Spleen (tissue), 11 donors: Measurements from ENCODE around the gene EFHD2. TPM values are rescaled to one million over a fixed set of nuclear protein-coding genes. Genes with fewer than 3 reads are reported as not detected.

Experiments used
- DNase-seq: peaks from one replicate; pipeline ENCODE4 v3.0.0-alpha.2; 2020
- H3K27ac ChIP-seq, 8 donors: fragments of 200-600 bp; sonication (generic) in 7 of 8; 1 replicate in 4 of 8; 2 replicates in 4 of 8; pipeline versions ENCODE4 v1.5.0 to v1.8.0; 2016 to 2021; ENCODE audit warnings: inconsistent platforms in 4 of 8, mild to moderate bottlenecking in 4 of 8, moderate library complexity in 1 of 8
- H3K27me3 ChIP-seq, 7 donors: fragments of 200-600 bp; sonication (generic) in 6 of 7; replicated peaks in 1 of 7; 1 replicate in 4 of 7; 2 replicates in 3 of 7; pipeline versions ENCODE4 v1.5.0 to v1.8.0; 2016 to 2021; ENCODE audit warnings: inconsistent platforms in 3 of 7, mild to moderate bottlenecking in 1 of 7
- H3K36me3 ChIP-seq, 6 donors: fragments of 200-600 bp; sonication (generic) in 5 of 6; 1 replicate in 4 of 6; 2 replicates in 2 of 6; pipeline versions ENCODE4 v1.5.0 to v1.8.0; 2016 to 2021; ENCODE audit warnings: inconsistent platforms in 2 of 6
- H3K4me1 ChIP-seq, 6 donors: fragments of 200-600 bp; sonication (generic) in 5 of 6; 1 replicate in 3 of 6; 2 replicates in 3 of 6; pipeline versions ENCODE4 v1.5.0 to v1.8.0; 2016 to 2021; ENCODE audit warnings: inconsistent platforms in 3 of 6
- H3K4me3 ChIP-seq, 8 donors: fragments of 200-600 bp; sonication (generic) in 7 of 8; 1 replicate in 4 of 8; 2 replicates in 4 of 8; pipeline versions ENCODE4 v1.5.0 to v1.8.0; 2016 to 2021; ENCODE audit warnings: inconsistent platforms in 4 of 8, mild to moderate bottlenecking in 4 of 8, moderate library complexity in 2 of 8
- H3K9me3 ChIP-seq, 8 donors: fragments of 200-600 bp; sonication (generic) in 7 of 8; 1 replicate in 4 of 8; 2 replicates in 4 of 8; pipeline versions ENCODE4 v1.5.0 to v1.8.0; 2016 to 2021; ENCODE audit warnings: inconsistent platforms in 4 of 8
- POLR2A ChIP-seq, 3 donors: fragments of 450-650 bp; IDR thresholded peaks; one replicate each; pipeline ENCODE4 v1.5.1; 2017; ENCODE audit warnings: antibody characterized with exemption in 3 of 3, mild to moderate bottlenecking in 1 of 3
- POLR2AphosphoS5 ChIP-seq, 3 donors: sonication (generic); formaldehyde crosslinking; IDR thresholded peaks; one replicate each; pipeline ENCODE4 v1.5.1; 2017; ENCODE audit warnings: antibody characterized with exemption in 3 of 3
- WGBS, 5 donors: extraction: QIAGEN DNeasy Blood & Tissue Kit in 3 of 5; methylation state at CpG; one replicate each; pipeline versions ENCODE4 v1.1.5 to v1.1.7; 2013 to 2018; 5-methylcytosine and 5-hydroxymethylcytosine counted together
- intact Hi-C: fragments of 100-400 bp; cut with DNase I; formaldehyde crosslinking; loops from one replicate; pipeline ENCODE4 v1.15.0; 2023; ENCODE audit warnings: low total_unique reads
- polyA plus RNA-seq, 3 donors: library from polyadenylated mRNA; stranded (reverse); fragments of 200-250 nt; gene quantifications; one replicate each; pipeline ENCODE4 v1.2.1, GENCODE V29; 2013
- total RNA-seq, 7 donors: library from RNA; depleted of rRNA in 3 of 7; stranded (reverse); fragments of >200 nt in 3 of 7; fragmentation: NEBNext Ultra II Directional in 4 of 7; extraction: Animal tissue kit (Norgen Biotek cat#: 25700) in 4 of 7; gene quantifications; one replicate each; pipeline versions ENCODE4 v1.1.0 to v1.2.1, GENCODE V29; 2016 to 2021
- TF ChIP-seq, protein P1 (sequence below), 11 experiments: fragments of 200-600 bp in 7 of 11; fragments of 450-650 bp in 4 of 11; sonication (generic) in 4 of 11; IDR thresholded peaks in 8 of 11; conservative IDR thresholded peaks in 3 of 11; 1 replicate in 7 of 11; 2 replicates in 4 of 11; pipeline versions ENCODE4 v1.4.0 to v1.8.0; 2016 to 2021; ENCODE audit warnings: antibody characterized with exemption in 11 of 11, inconsistent platforms in 4 of 11, mild to moderate bottlenecking in 1 of 11
- donor health status: healthy with polysubstance abuse.
- donor health status: DM: no; HTN: no; CAD: no; lungs with moderate emphysema.
- donor health status: DM: no; HTN: no; CAD: no.
- donor health status: Bipolar disorder and iron deficiency.
- donor health status: healthy.
- donor health status: DM: no; HTN: no; CAD: no.
- donor health status: DM: yes; HTN: yes; CAD: no.

EFHD2 gene
- total and polyA plus RNA-seq, 10 donors: 81.8 to 226 (median 155) TPM

DNA sequence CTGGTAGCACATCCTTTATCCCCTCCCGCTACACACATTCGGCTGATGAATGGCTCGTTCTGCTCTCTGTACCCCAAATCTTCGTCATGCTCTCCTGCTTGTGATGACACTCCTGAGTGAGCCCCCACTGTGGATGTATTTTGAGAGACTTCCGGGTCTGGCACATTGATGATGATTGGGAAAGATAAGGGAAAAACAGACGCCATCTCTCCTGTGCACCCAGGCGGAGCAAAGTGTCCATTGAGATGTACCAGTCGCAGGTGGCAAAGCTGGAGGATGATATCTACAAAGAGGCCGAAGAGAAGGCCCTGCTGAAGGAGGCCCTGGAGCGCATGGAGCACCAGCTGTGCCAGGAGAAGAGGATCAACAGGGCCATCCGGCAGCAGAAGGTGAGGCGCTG is 27.9 kb upstream of the EFHD2 start:
- 88 to 96% (median 93%) methylated on average over 12 of the region's 12 CpGs for WGBS, 5 donors
- no peak overlapping the region for H3K4me3 ChIP-seq
- H3K4me1 ChIP-seq: peaks cover 4 to 42% (median 26%) of the 10 kb centered on the region in 6 donors
- no peaks in the 10 kb centered on the region for H3K9me3 ChIP-seq
- intact Hi-C loops: no loop called here
- TF ChIP-seq, protein P1, sequence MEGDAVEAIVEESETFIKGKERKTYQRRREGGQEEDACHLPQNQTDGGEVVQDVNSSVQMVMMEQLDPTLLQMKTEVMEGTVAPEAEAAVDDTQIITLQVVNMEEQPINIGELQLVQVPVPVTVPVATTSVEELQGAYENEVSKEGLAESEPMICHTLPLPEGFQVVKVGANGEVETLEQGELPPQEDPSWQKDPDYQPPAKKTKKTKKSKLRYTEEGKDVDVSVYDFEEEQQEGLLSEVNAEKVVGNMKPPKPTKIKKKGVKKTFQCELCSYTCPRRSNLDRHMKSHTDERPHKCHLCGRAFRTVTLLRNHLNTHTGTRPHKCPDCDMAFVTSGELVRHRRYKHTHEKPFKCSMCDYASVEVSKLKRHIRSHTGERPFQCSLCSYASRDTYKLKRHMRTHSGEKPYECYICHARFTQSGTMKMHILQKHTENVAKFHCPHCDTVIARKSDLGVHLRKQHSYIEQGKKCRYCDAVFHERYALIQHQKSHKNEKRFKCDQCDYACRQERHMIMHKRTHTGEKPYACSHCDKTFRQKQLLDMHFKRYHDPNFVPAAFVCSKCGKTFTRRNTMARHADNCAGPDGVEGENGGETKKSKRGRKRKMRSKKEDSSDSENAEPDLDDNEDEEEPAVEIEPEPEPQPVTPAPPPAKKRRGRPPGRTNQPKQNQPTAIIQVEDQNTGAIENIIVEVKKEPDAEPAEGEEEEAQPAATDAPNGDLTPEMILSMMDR (IDR thresholded peaks at IDR 0.05 in 8 of 11, conservative IDR thresholded peaks at IDR 0.05 in 3 of 11): no peak
- no peak for TF ChIP-seq POLR2AphosphoS5 (IDR thresholded peaks at IDR 0.05)
- no peak for DNase-seq
- H3K27me3 ChIP-seq: peaks cover 0 to 18% (median 0%) of the 10 kb centered on the region in 7 donors
- H3K27ac ChIP-seq: no peak overlapping the region
- H3K36me3 ChIP-seq: no peaks in the 10 kb centered on the region

DNA sequence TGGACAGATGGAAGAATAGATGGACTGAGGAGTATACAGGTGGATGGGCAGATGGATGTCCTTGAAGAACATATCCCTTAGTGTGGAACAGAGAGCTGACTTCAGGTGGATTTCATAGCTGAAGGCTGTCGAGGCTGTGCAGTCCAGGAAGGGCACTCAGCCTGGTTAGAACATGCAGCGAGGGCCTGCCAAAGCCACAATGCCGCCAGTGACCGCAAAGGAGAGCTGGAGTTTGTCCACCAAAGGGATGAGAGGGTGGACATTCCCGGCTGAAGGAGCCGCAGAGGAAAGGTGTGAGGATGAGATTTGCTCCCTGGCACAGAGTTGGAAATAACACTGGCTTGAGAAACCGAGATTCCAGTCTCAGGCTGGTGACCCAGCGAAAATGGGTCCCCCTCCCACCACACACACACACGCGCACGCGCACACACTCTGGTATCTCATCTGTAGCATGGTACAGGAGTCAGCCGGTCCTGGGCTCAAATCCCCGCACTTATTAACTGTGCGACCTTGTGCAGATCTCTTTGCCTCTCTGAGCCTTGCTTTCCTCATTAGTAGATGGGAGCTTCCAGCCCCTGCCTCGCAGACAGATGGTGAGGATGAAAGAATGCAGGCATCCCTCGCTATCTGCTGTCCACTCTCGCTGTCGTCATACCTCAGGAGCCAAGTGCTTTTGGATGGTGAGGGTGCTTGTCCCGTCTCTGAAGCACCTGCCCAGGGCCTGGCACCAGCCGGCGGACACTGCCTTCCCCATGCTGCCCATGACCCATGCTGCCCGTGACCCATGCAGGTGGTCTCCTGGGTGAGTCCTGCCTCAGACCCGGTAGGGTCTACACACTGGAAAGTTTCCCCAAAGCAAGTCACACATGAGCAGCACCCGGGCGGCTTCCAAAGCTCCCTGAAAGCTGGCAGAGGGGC is 26.8 kb upstream of the EFHD2 start:
- TF ChIP-seq, protein P1 (IDR thresholded peaks at IDR 0.05 in 8 of 11, conservative IDR thresholded peaks at IDR 0.05 in 3 of 11): no peak
- no peak for DNase-seq

DNA sequence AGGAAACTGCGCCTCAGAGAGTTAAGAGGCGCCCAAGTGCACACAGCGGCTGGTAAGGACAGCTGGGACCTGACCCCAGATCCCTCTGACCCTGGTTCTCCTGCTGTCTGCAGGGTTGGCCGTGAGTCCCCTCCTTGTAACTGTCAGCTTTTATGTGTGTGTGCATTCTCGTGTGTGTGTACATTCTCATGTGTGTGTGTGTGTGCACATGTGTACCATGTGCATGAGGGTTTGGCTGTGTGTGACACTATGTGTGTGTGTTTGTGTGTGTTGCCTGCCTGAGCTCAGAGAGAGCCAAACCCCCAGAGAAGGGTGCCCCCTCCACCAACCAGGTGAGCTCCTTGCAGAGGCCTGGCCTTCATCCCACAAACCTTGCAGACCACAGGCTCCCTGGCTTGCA is 25.9 kb upstream of the EFHD2 start:
- Histone ChIP-seq H3K4me1 (peaks cover 0 to 31% (median 21%) of the 10 kb centered on the region in 6 donors), H3K4me3 (no peak overlapping the region), H3K9me3 (no peaks in the 10 kb centered on the region), H3K36me3 (no peaks in the 10 kb centered on the region), H3K27me3 (peaks cover 0 to 28% (median 0%) of the 10 kb centered on the region in 7 donors), H3K27ac (no peak overlapping the region)
- TF ChIP-seq, protein P1 (IDR thresholded peaks at IDR 0.05 in 8 of 11, conservative IDR thresholded peaks at IDR 0.05 in 3 of 11): no peak
- TF ChIP-seq POLR2AphosphoS5 (IDR thresholded peaks at IDR 0.05) (no peak), POLR2A (IDR thresholded peaks at IDR 0.05) (no peak)
- DNase-seq: no peak
- intact Hi-C loops: no loop called here
- 90 to 100% (median 93%) methylated on average over 4 to 5 of the region's 5 CpGs for WGBS, 5 donors

More for the DNA sequence above, 26.8 kb upstream of the EFHD2 start:
- no peaks in the 10 kb centered on the region for H3K9me3 ChIP-seq
- WGBS, 5 donors: 83 to 94% (median 93%) methylated on average over 20 to 26 of the region's 26 CpGs
- H3K36me3 ChIP-seq: no peaks in the 10 kb centered on the region
- H3K27ac ChIP-seq: no peak overlapping the region
- peaks cover 3 to 37% (median 24%) of the 10 kb centered on the region in 6 donors for H3K4me1 ChIP-seq
- no peak overlapping the region for H3K4me3 ChIP-seq
- intact Hi-C loops: no loop called here
- peaks cover 0 to 23% (median 0%) of the 10 kb centered on the region in 7 donors for H3K27me3 ChIP-seq

DNA sequence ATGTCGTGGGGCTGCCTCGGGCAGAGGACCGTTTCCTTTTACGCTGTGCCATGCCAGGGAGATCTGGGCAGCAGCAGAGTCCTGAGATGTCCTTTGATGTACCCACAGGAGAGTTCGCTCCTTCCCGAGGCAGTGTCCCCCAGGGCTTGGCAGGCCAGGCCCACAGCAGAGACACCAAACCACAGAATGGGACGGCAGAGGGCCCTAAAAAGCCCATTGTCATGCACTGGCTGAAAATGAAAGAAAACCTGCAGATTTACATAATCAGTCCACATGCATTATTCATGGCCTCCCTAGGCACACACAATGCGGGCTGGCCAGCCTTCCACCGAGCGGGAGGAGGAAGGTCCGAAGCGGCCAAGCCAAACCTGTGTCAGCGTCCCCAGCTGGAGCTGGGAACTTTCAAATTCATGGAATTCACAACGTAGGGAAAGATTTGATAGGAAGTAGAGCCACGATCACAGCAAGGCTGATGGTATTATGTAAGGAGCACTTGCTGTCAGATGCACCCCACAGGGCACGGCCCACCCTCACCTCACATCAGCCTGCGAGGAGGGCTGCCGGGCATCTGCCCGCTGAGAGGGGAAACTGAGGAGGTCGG is 25.3 kb upstream of the EFHD2 start:
- H3K27ac ChIP-seq: no peak overlapping the region
- no peaks in the 10 kb centered on the region for H3K36me3 ChIP-seq
- H3K4me3 ChIP-seq: peak overlapping the region in 2 of 8 donors; percentile 3 to 50
- no peaks in the 10 kb centered on the region for H3K9me3 ChIP-seq
- TF ChIP-seq POLR2A (IDR thresholded peaks at IDR 0.05) (no peak), POLR2AphosphoS5 (IDR thresholded peaks at IDR 0.05) (no peak)
- TF ChIP-seq, protein P1 (IDR thresholded peaks at IDR 0.05 in 8 of 11, conservative IDR thresholded peaks at IDR 0.05 in 3 of 11): no peak
- H3K27me3 ChIP-seq: peaks cover 0 to 28% (median 0%) of the 10 kb centered on the region in 7 donors
- DNase-seq: no peak
- intact Hi-C loops: no loop called here
- H3K4me1 ChIP-seq: peaks cover 0 to 31% (median 21%) of the 10 kb centered on the region in 6 donors
- 45 to 62% (median 53%) methylated on average over 19 to 20 of the region's 20 CpGs for whole genome bisulfite sequencing, 5 donors
